Ovary (tissue), 9 donors: ENCODE measurements around the gene RBM26. TPM values are rescaled to one million over a fixed set of nuclear protein-coding genes. Genes with fewer than 3 reads are reported as not detected.

ENCODE experiments used
- DNase-seq, 5 donors: peaks; one replicate each; pipeline ENCODE4 v3.0.0-alpha.2; 2019 to 2020
- H3K27ac ChIP-seq, 2 donors: fragments of 200-600 bp; one replicate each; pipeline versions ENCODE4 v1.5.1 to v1.8.0; 2019 to 2022
- H3K27me3 ChIP-seq: fragments of 200-600 bp; one replicate; pipeline ENCODE4 v1.8.0; 2022
- H3K36me3 ChIP-seq: fragments of 200-600 bp; sonication (generic); one replicate; pipeline ENCODE4 v1.5.1; 2019
- H3K4me1 ChIP-seq: one replicate; pipeline ENCODE4 v1.8.1; 2013; ENCODE audit warnings: mild to moderate bottlenecking, moderate library complexity; ENCODE audit not compliant: insufficient read depth
- H3K4me3 ChIP-seq: fragments of 200-600 bp; sonication (generic); one replicate; pipeline ENCODE4 v1.5.1; 2017
- H3K9me3 ChIP-seq, 2 donors: fragments of 200-600 bp in 1 of 2; sonication (generic) in 1 of 2; one replicate each; pipeline versions ENCODE4 v1.5.1 to v1.8.1; 2013 to 2019; ENCODE audit warnings: mild to moderate bottlenecking in 1 of 2, moderate library complexity in 1 of 2
- CTCF ChIP-seq, 3 donors: fragments of 450-650 bp in 2 of 3; fragments of 200-600 bp in 1 of 3; IDR thresholded peaks; one replicate each; pipeline versions ENCODE4 v1.5.1 to v1.8.0; 2016 to 2022; ENCODE audit warnings: antibody characterized with exemption in 3 of 3, mild to moderate bottlenecking in 1 of 3
- EP300 ChIP-seq: sonication (generic); formaldehyde crosslinking; IDR thresholded peaks from one replicate; pipeline ENCODE4 v1.6.1; 2017; ENCODE audit warnings: antibody characterized with exemption
- POLR2A ChIP-seq: fragments of 450-650 bp; IDR thresholded peaks from one replicate; pipeline ENCODE4 v1.6.1; 2017; ENCODE audit warnings: antibody characterized with exemption, mild to moderate bottlenecking, moderate library complexity
- WGBS, 3 donors: extraction: QIAGEN DNeasy Blood & Tissue Kit in 1 of 3; methylation state at CpG; one replicate each; pipeline versions ENCODE4 v1.1.5 to v1.1.7; 2013 to 2017; 5-methylcytosine and 5-hydroxymethylcytosine counted together
- intact Hi-C, 4 donors: fragments of 100-400 bp; cut with DNase I; formaldehyde crosslinking; loops; one replicate each; pipeline versions ENCODE4 v1.11.0 to v1.15.1; 2022 to 2023
- polyA plus RNA-seq, 2 donors: library from polyadenylated mRNA; stranded (reverse); fragments of 200-250 nt in 1 of 2; fragments of 350-450 nt in 1 of 2; fragmentation: Illumina TruSeq in 1 of 2; extraction: RNeasy Lipid Tissue Mini Kit (QIAGEN cat#74804) in 1 of 2; gene quantifications; one replicate each; pipeline ENCODE4 v1.2.3, GENCODE V29; 2013 to 2014
- total RNA-seq, 7 donors: library from RNA; depleted of rRNA in 2 of 7; stranded (reverse); fragments of >200 nt in 2 of 7; fragmentation: NEBNext Ultra II Directional in 3 of 7; extraction: Animal tissue kit (Norgen Biotek cat#: 25700) in 3 of 7; gene quantifications; one replicate each; pipeline versions ENCODE4 v1.1.0 to v1.2.4, GENCODE V29; 2016 to 2023
- donor health status: DM: no; HTN: no; CAD: no; lungs with moderate emphysema.
- donor health status: DM: no; HTN: no; CAD: no.
- donor health status: Bipolar disorder and iron deficiency.
- donor health status: DM: yes; HTN: yes; CAD: no.
- donor health status: DM: no; HTN: no; CAD: no.
- donor health status: DM: yes; HTN: yes; CAD: no.

The RBM26 gene
- total and polyA plus RNA-seq, 9 donors: 19.0 to 52.9 (median 39.4) TPM

- H3K4me1 ChIP-seq: no peaks in the 10 kb centered on the region
- no peak overlapping the region for H3K27ac ChIP-seq
- WGBS, 3 donors: 86 to 92% (median 92%) methylated on average over 4 of the region's 4 CpGs
- no peak for TF ChIP-seq POLR2A
- TF ChIP-seq CTCF (IDR thresholded peaks at IDR 0.05): no peak
- TF ChIP-seq EP300: no peak
- no peak overlapping the region for H3K4me3 ChIP-seq
- intact Hi-C loops: no loop called here
- H3K27me3 ChIP-seq: no peaks in the 10 kb centered on the region
- DNase-seq: no peak
- no peaks in the 10 kb centered on the region for H3K9me3 ChIP-seq
- no peaks in the 10 kb centered on the region for H3K36me3 ChIP-seq
Observed at GRCh38 chr13:79450110-79450509, 44.1 kb upstream of the RBM26 start.

- intact Hi-C loops: no loop called here
- Histone ChIP-seq H3K9me3 (no peaks in the 10 kb centered on the region), H3K27ac (no peak overlapping the region), H3K4me3 (no peak overlapping the region), H3K27me3 (no peaks in the 10 kb centered on the region), H3K36me3 (no peaks in the 10 kb centered on the region), H3K4me1 (no peaks in the 10 kb centered on the region)
- no peak for TF ChIP-seq POLR2A
- 59 to 71% (median 69%) methylated on average over 1 of the region's 1 CpG for WGBS, 3 donors
- no peak for DNase-seq
Observed at GRCh38 chr13:79448413-79448812, 42.4 kb upstream of the RBM26 start.

GRCh38 chr13:79447741-79448140, 41.7 kb upstream of the RBM26 start:
- no peak for DNase-seq
- no peaks in the 10 kb centered on the region for H3K9me3 ChIP-seq
- no peaks in the 10 kb centered on the region for H3K4me1 ChIP-seq
- no peaks in the 10 kb centered on the region for H3K36me3 ChIP-seq
- H3K4me3 ChIP-seq: no peak overlapping the region
- 72 to 76% (median 76%) methylated on average over 2 of the region's 2 CpGs for WGBS, 3 donors
- intact Hi-C loops: no loop called here
- H3K27ac ChIP-seq: no peak overlapping the region
- TF ChIP-seq POLR2A (no peak), CTCF (IDR thresholded peaks at IDR 0.05) (no peak), EP300 (no peak)
- H3K27me3 ChIP-seq: no peaks in the 10 kb centered on the region

GRCh38 chr13:79447141-79447540, 41.1 kb upstream of the RBM26 start:
- Histone ChIP-seq H3K27ac (no peak overlapping the region), H3K36me3 (no peaks in the 10 kb centered on the region), H3K4me1 (no peaks in the 10 kb centered on the region), H3K9me3 (no peaks in the 10 kb centered on the region), H3K27me3 (no peaks in the 10 kb centered on the region), H3K4me3 (no peak overlapping the region)
- TF ChIP-seq EP300 (no peak), CTCF (IDR thresholded peaks at IDR 0.05) (no peak), POLR2A (no peak)
- intact Hi-C loops: no loop called here
- WGBS, 3 donors: 67 to 73% (median 70%) methylated on average over 4 of the region's 4 CpGs
- no peak for DNase-seq

GRCh38 chr13:79445968-79446645, 40.1 kb upstream of the RBM26 start:
- Histone ChIP-seq H3K27me3 (no peaks in the 10 kb centered on the region), H3K4me3 (no peak overlapping the region), H3K27ac (no peak overlapping the region), H3K36me3 (no peaks in the 10 kb centered on the region), H3K4me1 (no peaks in the 10 kb centered on the region), H3K9me3 (no peaks in the 10 kb centered on the region)
- TF ChIP-seq POLR2A (no peak), CTCF (IDR thresholded peaks at IDR 0.05) (no peak), EP300 (no peak)
- intact Hi-C loops: no loop called here
- WGBS, 3 donors: 86 to 88% (median 88%) methylated on average over 11 of the region's 11 CpGs
- DNase-seq: no peak
